GM19324 (cell line): ENCODE results near the gene CARF.

Experiments
- ATAC-seq: cut with Tn5 transposase; IDR thresholded peaks from one replicate; pipeline ENCODE4 v1.9.1; 2021; ENCODE audit warnings: mild to moderate bottlenecking, moderate library complexity; ENCODE audit not compliant: unreplicated experiment, low FRiP score

Gene CARF

GRCh38 chr2:203018181-203018580 lies 106.1 kb downstream of the CARF start:
- no peak for ATAC-seq

GRCh38 chr2:203019142-203019541 lies 107.1 kb downstream of the CARF start:
- no peak for ATAC-seq

GRCh38 chr2:203021991-203022390 lies 109.9 kb downstream of the CARF start:
- ATAC-seq = no peak

GRCh38 chr2:203022751-203023150 lies 110.7 kb downstream of the CARF start:
- ATAC-seq = no peak

GRCh38 chr2:203025592-203025991 lies 113.5 kb downstream of the CARF start:
- no peak for ATAC-seq

- ATAC-seq = no peak
Measured at GRCh38 chr2:203030545-203030944, 118.5 kb downstream of the CARF start.

GRCh38 chr2:203030991-203031390 lies 118.9 kb downstream of the CARF start:
- no peak for ATAC-seq

- ATAC-seq = no peak
Measured at GRCh38 chr2:203033395-203033794, 121.3 kb downstream of the CARF start.

- no peak for ATAC-seq
Measured at GRCh38 chr2:203035879-203036470, 123.9 kb downstream of the CARF start.
